Measurements from ENCODE around the gene APOBEC4. TPM values are rescaled to one million over a fixed set of nuclear protein-coding genes. Genes with fewer than 3 reads are reported as not detected.

APOBEC4 gene
- total RNA-seq, 6 experiments from 2014 or later = not detected

DNA sequence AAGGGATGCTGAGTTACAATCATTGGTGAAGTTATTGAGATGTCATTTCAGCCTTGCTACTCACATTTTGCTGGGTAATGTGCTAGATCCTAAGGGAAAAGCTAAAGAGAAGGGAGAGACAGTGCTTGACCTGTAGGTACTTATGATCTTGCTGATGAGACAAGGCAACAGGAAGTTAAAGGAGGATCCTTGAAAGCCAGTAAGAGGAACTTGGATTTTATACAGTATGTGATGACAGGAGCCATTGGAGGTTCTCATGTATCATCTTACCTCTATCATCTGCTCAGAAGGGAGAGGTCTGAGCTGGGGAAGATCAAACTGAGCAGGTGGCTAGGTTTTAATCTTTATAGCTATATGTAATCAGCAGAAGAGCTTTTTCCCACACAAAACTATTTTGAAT, 6.3 kb downstream of the APOBEC4 start:
- TF ChIP-seq, protein P1, sequence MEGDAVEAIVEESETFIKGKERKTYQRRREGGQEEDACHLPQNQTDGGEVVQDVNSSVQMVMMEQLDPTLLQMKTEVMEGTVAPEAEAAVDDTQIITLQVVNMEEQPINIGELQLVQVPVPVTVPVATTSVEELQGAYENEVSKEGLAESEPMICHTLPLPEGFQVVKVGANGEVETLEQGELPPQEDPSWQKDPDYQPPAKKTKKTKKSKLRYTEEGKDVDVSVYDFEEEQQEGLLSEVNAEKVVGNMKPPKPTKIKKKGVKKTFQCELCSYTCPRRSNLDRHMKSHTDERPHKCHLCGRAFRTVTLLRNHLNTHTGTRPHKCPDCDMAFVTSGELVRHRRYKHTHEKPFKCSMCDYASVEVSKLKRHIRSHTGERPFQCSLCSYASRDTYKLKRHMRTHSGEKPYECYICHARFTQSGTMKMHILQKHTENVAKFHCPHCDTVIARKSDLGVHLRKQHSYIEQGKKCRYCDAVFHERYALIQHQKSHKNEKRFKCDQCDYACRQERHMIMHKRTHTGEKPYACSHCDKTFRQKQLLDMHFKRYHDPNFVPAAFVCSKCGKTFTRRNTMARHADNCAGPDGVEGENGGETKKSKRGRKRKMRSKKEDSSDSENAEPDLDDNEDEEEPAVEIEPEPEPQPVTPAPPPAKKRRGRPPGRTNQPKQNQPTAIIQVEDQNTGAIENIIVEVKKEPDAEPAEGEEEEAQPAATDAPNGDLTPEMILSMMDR (IDR thresholded peaks at IDR 0.05) = no peak
- DNase-seq = no peak
- H3K36me3 Mint-ChIP-seq (ENCODE audit: low read depth) = peaks cover 3% of the 10 kb centered on the region; the same call in 1 of the 2 replicates
- no peaks in the 10 kb centered on the region for H3K9me3 Mint-ChIP-seq
- H3K4me3 Mint-ChIP-seq = no peak overlapping the region
- H3K4me1 Mint-ChIP-seq (ENCODE audit: low read depth) = peaks cover 17% of the 10 kb centered on the region
- H3K27ac Mint-ChIP-seq = no peak overlapping the region
- H3K27me3 Mint-ChIP-seq (ENCODE audit: insufficient read depth) = no peaks in the 10 kb centered on the region

DNA sequence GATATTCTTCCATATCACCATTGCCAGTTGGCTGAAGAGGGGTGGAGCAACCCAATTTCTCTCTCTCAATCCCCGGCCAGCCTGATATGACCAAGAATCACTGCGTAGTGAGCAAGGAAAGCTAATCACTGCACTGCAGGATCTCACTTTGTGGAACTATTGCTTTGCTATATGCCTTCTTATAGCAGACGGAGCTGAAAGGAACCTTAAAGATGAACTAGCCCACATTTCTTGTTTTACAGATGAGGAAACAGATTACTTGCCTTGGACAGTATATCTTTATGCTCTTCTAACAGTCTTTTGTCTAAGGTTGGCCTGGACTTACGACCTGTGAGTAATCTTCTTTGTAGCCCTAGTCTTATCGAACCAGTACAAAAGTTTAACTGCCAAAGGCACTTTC, 7.6 kb downstream of the APOBEC4 start:
- DNase-seq = no peak
- Mint-ChIP-seq H3K36me3 (ENCODE audit: low read depth) (peaks cover 3% of the 10 kb centered on the region; the same call in 1 of the 2 replicates), H3K27ac (no peak overlapping the region), H3K4me3 (no peak overlapping the region), H3K27me3 (ENCODE audit: insufficient read depth) (no peaks in the 10 kb centered on the region), H3K9me3 (no peaks in the 10 kb centered on the region), H3K4me1 (ENCODE audit: low read depth) (peaks cover 18% of the 10 kb centered on the region)
- TF ChIP-seq, protein P1 (IDR thresholded peaks at IDR 0.05) = no peak

DNA sequence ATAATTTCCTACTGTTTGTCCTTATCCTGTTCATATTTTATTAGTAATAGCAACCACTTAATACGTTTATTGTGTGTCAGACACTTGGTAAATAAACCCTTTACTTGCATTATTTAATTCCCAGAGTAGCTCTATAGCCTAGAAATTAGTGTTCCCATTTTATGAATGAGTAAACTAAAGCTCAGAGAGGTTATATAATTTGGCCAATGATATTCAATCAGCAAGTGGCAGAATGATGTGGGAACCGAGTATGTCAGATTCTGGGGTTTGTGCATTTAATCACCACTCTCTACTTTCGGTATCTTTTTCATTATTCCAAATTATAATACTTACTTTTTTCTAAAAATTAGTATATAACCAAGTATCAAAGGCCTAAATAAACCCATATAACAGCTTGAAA, 10.9 kb downstream of the APOBEC4 start:
- H3K4me3 Mint-ChIP-seq = no peak overlapping the region
- no peaks in the 10 kb centered on the region for H3K36me3 Mint-ChIP-seq (ENCODE audit: low read depth)
- TF ChIP-seq, protein P1 (IDR thresholded peaks at IDR 0.05) = no peak
- no peak overlapping the region for H3K27ac Mint-ChIP-seq
- no peaks in the 10 kb centered on the region for H3K9me3 Mint-ChIP-seq
- DNase-seq = no peak
- H3K4me1 Mint-ChIP-seq (ENCODE audit: low read depth) = peaks cover 34% of the 10 kb centered on the region
- no peaks in the 10 kb centered on the region for H3K27me3 Mint-ChIP-seq (ENCODE audit: insufficient read depth)

DNA sequence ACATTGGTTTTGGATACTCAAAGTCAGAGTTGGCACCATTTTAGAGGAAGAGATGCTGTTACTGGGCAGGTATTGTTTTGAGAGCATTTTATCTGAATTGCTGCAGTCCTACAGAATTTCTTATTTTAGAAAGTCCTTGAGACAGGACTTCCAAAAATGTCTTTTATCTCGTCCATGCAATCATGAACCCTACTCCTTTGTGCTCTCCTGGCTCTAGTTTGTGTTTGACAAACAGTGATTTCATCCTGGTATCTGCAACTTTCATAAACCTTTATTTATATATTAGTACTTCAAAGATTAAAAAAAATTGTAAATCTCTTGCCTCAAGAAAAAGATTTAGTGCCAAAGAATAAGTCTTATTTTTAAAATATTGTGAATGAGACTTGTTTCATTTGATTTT, 12.9 kb downstream of the APOBEC4 start:
- Mint-ChIP-seq H3K4me3 (no peak overlapping the region), H3K27me3 (ENCODE audit: insufficient read depth) (peaks cover 7% of the 10 kb centered on the region), H3K9me3 (peaks cover 4% of the 10 kb centered on the region; the same call in 1 of the 2 replicates), H3K36me3 (ENCODE audit: low read depth) (peaks cover 4% of the 10 kb centered on the region; the same call in 1 of the 2 replicates), H3K4me1 (ENCODE audit: low read depth) (peaks cover 37% of the 10 kb centered on the region), H3K27ac (no peak overlapping the region)
- DNase-seq = no peak
- TF ChIP-seq, protein P1 (IDR thresholded peaks at IDR 0.05) = no peak

DNA sequence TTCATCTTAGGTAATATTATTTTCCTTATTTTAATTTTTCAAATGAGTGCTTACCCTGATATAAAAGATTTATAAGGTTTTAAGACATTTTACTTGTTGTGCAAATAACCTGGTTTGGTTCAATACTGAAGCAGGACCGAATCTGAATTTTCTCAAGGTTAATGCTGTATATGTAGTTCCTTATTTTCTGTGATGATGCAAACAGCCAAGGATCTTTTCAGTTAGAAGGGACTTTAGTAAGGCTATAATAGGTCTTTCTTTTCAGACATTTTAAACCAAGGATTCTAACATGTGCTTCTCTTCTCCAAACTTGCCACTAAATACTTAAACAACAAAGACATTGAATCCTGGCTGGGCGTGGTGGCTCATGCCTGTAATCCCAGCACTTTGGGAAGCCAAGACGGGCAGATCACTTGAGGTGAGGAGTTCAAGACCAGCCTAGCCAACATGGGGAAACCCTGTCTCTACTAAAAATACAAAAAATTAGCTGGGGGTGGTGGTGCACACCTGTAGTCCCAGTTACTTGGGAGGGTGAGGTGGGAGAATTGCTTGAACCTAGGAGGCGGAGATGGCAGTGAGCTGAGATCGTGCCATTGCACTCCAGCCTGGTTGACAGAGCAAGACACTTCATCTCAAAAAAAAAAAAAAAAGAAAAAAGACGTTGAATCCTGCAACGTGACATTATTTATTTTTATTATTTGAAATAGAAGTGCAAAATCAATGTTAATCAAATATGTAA, 14.3 kb downstream of the APOBEC4 start:
- Mint-ChIP-seq H3K27me3 (ENCODE audit: insufficient read depth) (peaks cover 7% of the 10 kb centered on the region), H3K4me1 (ENCODE audit: low read depth) (peaks cover 37% of the 10 kb centered on the region), H3K4me3 (no peak overlapping the region), H3K36me3 (ENCODE audit: low read depth) (peaks cover 10% of the 10 kb centered on the region), H3K9me3 (peaks cover 4% of the 10 kb centered on the region; the same call in 1 of the 2 replicates), H3K27ac (no peak overlapping the region)
- TF ChIP-seq, protein P1 (IDR thresholded peaks at IDR 0.05) = no peak
- no peak for DNase-seq

Measured in HFFc6 (cell line).